GM21529 (cell line): Measurements from ENCODE around the gene POLD1.

Experiments
- ATAC-seq: cut with Tn5 transposase; IDR thresholded peaks from one replicate; pipeline ENCODE4 v1.9.1; 2021; ENCODE audit not compliant: unreplicated experiment

The POLD1 gene

DNA sequence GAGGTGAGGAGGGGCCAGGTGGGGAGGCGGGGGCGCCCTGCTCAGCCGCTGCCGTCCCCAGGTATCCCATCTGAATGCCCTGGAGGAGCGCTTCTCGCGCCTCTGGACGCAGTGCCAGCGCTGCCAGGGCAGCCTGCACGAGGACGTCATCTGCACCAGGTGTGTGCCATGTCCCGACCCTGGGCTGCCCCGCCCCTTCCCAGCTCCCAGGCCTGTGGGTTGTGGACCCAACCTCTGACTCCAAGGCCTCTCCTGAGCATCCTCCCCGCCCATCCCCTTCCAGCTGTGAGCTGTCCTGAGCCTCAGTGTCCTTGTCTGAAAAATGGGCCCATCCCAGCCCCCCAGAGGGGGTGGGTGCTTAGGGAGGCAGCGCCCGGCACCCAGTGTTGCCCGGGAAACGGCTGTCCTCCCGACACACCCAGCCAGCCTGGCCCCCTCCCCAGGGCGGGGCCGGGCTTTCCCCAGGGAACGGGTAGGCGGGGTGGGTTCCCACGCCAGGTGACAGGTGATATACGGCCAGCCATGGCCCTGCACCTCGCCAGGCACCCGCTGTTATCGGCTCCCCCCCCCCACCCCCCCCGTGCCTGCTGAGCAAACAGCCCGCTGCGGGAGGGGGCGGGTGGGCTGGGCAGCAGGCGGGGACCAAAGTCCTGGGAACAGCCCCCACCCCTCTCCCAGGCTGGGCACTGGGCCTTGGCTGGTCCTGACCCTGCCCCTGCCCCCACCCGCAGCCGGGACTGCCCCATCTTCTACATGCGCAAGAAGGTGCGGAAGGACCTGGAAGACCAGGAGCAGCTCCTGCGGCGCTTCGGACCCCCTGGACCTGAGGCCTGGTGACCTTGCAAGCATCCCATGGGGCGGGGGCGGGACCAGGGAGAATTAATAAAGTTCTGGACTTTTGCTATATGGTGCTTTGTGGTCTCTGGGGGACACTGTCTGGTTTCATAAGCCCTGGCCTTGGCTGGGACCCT lies 33.2 kb downstream of the POLD1 start:
- no peak for ATAC-seq

DNA sequence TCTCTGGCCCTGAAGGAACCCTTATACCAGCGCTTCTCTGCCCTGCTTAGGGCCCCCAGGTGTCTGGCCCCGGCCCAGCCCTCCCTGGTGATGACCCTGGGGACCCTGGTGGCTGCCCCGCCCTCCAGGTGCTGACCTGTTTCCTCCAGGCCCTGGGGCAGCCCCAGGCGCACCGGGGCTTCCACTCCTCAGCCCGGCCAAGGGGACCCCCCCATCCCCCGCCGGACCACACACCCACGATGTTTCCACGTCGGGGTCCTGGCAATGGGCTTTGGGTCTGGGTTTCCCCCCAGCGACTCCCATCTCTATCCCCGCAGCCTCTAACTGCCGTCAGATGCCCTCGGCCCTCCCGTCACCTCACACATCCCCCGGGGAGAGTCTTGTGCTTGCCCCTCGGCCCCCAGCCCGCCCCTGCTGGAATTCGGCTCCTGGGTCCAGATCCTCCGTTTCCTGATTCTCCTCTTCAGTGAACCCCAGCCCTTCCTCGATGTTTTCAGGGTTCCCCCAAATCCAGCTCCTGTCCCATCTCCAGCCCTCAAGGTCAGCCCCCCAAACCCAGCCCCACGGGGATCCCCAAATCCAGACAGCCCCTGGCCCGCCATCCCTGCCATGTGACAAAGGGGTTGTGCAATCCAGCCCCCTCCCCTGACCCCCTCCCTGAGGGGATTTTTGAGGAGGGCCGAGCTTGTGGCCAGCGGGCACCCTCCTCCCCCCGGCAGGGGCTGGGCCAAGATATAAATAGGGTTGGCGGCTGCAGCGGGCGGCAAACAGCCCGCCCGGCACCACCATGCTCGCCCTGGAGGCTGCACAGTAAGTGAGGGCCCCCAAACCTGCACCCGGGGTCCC lies 34.3 kb downstream of the POLD1 start, which contains the start of gene SPIB:
TSS of gene SPIB (plus strand) at position 763 of the 846 bp plus-strand sequence. CDS start at position 788, 25 bp downstream.
- no peak for ATAC-seq

DNA sequence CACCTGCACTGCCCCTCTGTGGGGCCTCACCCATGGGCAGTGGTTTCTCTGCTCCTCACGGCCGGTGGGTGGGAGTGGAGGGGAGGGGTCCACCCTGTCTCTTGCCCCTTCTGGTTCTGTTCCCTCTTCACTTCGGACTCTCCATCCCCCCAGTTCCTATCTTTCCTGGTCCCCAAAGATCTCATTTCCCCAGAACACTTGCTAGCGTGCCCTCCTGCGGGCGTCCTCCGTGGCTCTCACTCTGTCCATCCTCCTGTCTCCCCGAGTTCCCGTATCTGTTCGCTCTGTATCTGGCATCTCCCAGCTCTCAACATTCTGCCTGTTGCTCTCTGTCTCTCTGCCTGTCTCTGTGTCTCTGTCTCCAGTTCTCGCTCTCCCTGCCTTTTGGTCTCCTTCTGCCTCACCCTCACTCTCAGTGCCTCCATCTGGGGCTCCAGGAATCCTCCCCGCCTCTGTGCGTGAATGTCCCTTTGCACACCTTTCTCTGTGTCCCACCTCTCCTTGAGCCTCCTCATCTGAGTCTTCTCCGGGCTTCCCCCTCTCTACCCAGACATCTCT lies 35.0 kb downstream of the POLD1 start:
- no peak for ATAC-seq

DNA sequence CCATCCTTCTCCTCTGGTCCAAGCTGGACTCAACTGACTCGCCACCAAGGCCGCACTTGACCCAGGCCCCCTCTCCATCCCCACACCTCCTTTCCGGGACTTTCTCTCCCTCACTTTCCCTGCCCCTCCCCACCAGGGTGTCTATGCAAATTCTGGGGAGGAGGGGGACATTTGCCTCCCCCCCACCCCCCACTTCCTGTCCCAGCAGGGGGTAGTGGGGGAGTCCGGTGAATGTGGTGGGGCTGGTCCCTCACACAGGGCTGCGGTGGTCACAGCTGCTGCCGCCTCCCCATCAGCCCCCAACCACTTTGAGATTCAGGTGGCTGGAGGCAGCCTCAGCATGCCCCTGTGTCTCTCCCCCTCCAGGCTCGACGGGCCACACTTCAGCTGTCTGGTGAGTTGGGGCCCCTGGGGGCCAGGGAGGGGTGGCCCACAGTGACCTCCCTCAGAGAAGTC lies 35.5 kb downstream of the POLD1 start:
- ATAC-seq: no peak

DNA sequence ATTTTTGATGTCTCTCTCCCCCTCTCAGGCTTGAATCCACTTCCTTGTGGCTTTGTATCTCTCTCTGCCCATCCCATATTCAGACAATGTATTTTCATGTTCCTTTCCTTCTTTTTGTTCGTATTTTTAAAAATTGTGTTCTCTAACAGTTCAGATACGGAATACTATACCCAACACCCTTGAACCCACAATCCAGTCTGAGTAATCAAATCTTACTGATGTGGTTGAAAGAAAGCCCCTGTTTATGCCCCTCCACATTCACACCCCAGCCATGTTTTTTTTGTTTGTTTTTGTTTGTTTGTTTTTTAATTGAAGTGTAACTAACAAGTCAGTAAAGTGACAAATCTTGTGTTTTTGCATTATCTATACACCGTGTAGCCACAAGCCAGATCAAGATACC lies 36.0 kb downstream of the POLD1 start:
- ATAC-seq: no peak

DNA sequence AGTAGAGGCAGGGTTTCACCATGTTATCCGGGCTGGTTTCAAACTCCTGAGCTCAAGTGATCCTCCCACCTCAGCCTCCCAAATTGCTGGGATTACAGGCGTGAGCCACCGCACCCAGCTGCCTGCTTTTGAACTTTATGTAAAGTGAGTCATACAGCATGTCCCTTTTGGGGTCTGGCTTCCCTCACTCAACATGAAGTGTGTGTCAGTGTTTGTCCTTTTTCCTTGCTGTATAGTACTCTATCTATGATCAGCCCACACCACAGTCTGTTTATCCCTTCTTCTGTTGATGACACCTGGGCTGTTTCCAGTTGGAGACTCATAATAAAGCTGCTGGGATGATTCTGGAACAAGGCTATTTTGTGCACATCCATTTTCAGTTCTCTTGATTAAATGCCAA lies 36.7 kb downstream of the POLD1 start:
- no peak for ATAC-seq

DNA sequence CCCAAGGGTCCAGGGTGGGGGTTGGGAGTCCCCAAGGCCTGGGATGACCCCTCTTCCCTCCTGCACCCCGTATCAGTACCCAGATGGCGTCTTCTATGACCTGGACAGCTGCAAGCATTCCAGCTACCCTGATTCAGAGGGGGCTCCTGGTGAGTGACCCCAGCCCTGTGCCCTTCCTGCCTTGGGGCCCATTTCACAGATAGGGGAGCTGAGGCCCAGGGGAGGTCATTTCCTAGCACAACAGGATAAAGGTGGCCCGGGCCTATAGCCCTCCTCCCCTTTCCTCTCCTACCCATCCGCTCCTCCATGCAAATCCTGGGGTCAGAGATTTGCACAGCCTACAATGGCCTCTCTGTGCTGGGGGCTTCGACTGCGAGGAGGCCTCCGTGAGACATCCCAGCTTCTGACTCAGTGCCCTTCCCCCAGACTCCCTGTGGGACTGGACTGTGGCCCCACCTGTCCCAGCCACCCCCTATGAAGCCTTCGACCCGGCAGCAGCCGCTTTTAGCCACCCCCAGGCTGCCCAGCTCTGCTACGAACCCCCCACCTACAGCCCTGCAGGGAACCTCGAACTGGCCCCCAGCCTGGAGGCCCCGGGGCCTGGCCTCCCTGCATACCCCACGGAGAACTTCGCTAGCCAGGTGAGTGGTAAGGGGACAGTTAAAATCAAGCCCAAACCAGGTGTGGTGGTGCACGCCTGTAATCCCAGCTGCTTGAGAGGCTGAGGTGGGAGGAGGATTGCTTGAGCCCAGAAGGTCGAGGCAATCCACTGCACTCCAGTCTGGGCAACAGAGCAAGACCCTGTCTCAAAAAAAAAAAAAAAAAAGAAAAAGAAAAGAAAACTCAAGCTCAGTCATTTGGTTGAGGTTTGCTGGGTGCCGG lies 38.5 kb downstream of the POLD1 start:
- ATAC-seq: no peak

DNA sequence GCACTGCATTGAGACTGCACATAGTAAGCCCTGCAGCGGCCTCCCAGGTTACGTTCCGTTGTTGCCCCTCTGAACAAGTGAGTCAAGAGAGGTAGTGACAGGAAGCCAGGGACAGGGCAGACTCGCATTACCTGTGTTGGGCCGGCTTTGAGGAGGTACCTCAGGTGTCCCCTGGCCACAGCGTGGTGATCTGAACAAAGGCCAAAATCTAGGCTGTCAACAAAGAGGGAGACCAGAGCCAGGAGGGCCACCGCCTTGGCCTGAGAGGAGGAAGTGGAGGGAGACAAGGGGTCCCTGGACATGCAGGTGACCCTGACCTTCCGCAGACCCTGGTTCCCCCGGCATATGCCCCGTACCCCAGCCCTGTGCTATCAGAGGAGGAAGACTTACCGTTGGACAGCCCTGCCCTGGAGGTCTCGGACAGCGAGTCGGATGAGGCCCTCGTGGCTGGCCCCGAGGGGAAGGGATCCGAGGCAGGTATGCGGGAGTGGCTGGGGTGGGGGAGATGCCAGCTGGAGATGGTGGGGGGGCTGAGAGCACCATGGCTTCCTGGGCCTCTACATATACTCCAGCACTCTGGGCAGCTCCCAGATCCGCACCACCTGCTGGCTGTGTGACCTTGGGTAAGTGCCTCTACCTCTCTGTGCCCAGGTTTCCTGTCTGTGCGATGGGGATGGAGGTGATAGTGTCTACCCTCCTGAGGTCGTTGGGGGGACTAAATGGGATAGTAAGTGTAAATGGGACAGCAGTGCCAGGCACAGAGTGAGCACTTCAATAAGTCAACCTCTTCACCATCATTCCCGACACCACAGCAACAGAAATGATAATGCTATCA lies 39.3 kb downstream of the POLD1 start:
- no peak for ATAC-seq

DNA sequence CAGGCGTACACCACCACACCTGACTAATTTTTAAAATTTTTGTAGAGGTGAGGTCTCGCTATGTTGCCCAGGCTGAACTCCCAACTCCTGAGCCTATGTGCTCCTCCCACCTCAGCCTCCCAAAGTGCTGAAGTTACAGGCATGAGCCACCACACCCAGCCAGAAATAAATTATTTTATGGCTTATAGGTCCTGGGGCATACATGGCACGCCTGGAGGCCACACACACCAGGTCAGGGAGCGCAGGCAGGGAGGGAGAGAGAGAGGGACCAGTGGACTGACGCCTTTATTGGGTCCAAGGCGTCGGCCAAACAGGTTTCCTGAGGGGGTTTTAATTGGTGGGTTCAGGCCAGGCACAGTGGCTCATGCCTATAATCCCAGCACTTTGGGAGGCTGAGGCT lies 41.4 kb downstream of the POLD1 start:
- ATAC-seq: no peak

DNA sequence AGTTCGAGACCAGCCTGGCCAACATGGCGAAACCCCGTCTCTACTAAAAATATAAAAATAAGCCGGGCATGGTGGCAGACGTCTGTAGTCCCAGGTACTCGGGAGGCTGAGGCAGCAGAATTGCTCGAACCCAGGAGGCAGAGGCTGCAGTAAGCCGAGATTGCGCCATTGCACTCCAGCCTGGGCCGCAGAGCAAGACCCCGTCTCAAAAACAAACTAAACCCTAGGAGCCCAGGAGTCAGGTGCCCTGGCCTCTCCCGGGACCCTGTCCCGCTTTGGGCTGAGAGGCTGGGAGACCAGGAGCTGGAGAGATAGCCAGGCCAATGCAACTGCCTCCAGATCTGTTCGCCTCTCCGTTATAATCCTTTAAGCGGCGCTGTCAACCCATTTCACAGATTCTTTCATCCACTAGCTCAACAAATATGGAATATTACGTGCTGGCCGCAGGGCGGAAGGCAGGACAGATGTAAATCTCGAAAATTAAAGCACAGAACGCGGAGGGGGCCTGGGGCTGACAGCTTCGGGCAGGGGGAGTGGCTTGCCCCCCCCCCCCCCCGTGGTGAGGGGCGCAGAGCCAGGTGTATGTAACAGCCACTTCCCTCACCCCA lies 43.3 kb downstream of the POLD1 start:
- ATAC-seq: no peak

DNA sequence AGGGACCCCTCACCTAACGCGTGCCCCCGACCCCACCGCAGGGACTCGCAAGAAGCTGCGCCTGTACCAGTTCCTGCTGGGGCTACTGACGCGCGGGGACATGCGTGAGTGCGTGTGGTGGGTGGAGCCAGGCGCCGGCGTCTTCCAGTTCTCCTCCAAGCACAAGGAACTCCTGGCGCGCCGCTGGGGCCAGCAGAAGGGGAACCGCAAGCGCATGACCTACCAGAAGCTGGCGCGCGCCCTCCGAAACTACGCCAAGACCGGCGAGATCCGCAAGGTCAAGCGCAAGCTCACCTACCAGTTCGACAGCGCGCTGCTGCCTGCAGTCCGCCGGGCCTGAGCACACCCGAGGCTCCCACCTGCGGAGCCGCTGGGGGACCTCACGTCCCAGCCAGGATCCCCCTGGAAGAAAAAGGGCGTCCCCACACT lies 43.9 kb downstream of the POLD1 start:
- ATAC-seq: no peak

DNA sequence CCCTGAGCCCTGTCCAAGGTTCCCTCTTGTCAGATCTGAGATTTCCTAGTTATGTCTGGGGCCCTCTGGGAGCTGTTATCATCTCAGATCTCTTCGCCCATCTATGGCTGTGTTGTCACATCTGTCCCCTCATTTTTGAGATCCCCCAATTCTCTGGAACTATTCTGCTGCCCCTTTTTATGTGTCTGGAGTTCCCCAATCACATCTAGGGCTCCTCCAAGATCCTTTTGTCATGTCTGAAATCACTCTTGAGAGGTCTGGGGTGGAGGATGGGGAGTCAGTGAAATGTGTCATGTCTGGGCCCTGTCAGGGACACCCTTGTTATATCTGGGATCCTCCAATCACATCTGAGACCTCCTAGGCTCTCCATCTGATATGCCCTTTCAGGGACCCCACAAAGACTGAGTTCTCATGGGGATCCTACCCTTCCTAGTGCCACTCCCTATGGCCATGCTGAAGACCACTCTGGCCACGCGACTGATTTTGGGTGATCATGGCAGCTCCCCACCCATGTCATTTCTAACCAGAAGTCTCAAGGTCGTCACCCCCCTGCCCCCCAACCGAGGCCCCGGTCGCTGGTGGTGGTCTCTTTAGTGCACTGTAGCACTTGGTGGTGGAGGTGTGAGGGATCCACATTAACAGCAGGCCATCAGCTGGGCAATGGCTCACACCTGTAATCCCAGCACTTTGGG lies 44.8 kb downstream of the POLD1 start:
- no peak for ATAC-seq

DNA sequence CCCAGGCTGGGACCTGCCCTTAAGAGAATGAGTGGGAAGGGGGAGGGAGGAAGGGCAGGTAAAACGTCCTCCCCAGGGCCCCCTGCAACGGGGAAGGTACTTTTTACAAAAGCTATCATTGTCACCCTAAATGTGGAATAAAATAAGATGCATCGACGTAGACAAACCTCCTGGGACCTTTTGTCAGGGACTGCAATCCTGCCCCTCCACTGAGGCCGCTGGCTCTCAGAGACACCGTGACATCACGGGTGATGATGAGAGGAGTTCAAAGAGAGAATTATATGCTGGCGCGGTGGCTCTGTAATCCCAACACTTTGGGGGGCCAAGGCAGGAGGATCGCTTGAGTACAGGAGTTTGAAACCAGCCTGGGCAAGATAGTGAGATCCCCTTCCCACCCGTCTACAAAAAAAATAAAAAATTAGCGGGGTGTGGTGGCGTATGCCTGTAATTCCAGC lies 46.8 kb downstream of the POLD1 start:
- ATAC-seq: no peak

DNA sequence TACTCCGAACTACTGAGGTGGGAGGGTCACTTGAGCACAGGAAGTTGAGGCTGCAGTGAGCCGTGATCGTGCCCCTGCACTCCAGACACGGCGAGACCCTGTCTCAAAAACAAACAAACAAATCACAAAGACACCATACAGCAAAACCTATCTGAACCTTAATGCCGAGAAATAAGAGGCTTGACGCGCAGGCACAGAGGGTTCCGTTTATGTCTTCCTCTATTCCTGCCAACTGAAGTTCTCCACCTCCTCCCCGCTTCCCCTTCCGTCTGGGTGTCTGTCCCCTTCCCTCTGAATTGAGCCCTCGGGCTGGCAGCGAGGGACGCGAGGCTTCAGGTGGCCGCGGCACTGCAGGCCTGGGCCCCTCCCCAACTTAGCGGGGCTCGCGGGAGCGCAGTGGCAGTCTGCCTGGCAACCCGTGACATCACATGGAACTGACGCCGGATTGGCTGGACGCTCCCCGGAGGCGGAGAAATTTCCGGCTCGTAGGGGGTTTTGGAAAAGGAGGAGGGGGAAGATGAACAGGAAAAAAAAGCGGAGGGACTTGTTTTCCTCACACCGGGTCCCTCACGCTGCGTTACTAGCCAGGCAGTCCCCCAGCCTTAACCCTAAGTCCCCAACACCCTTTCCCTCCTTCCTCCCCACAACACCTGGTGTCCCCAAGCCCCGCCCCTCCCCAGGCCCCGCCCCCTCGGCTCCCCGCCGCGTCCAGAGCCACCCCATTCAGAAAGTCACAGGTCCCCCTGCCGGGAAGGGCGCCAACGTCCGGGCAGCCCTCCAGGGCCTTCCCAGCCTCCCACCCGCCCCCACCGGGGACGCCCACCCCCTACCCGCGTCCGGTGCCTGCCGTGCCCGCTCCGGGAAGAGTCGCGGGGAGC lies 47.4 kb downstream of the POLD1 start:
- peak; percentile 62 for ATAC-seq

DNA sequence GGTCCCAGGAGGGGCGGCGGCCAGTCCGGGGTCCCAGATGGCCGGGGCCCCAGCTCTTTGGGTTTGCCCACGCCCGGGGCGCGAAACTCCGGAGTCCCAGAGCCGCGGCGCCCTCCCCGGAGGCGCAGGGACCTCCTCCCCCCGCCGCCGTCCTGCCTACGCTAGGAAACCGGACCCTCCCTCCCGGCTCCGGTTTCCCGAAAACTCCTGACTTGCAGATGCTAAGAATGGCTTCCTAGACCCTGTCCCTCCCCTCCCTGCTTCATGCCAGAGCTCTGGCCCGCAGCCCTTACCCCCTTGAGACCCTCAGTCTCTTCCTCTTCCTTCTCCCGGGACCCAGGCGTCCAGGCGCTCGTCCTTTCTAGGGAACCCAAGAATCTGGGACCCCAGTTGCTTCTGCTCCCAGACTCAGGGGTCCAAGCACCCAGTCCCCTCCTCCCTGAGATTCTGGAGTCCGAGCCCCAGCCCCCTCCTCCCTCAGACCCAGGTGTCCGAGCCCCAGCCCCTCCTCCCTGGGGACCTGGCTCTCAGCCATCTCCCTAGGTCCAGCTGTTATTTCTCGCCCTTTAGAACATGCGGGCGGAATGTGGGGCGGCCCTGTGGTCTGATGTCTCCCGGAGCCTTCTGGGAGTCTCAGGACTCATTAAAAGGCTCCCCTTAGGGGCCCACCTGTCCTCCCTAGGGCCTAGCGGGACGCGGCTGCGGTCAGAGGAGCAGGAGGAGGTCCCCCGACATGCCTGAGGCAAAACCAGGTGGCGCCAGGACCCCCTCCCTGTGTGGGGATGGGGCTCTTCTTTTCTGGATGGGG lies 48.3 kb downstream of the POLD1 start, which contains the start of gene MYBPC2:
TSS of gene MYBPC2 (plus strand) at position 672 of the 808 bp plus-strand sequence. CDS start at position 734, 62 bp downstream.
- ATAC-seq: no peak
